ENCODE data around the gene P2RX6.
"Not testable (repeated sequence)": the region's sequence is repeated elsewhere in the genome, so short reads cannot be mapped to it uniquely, and the experiment has no call there.

P2RX6 gene

DNA sequence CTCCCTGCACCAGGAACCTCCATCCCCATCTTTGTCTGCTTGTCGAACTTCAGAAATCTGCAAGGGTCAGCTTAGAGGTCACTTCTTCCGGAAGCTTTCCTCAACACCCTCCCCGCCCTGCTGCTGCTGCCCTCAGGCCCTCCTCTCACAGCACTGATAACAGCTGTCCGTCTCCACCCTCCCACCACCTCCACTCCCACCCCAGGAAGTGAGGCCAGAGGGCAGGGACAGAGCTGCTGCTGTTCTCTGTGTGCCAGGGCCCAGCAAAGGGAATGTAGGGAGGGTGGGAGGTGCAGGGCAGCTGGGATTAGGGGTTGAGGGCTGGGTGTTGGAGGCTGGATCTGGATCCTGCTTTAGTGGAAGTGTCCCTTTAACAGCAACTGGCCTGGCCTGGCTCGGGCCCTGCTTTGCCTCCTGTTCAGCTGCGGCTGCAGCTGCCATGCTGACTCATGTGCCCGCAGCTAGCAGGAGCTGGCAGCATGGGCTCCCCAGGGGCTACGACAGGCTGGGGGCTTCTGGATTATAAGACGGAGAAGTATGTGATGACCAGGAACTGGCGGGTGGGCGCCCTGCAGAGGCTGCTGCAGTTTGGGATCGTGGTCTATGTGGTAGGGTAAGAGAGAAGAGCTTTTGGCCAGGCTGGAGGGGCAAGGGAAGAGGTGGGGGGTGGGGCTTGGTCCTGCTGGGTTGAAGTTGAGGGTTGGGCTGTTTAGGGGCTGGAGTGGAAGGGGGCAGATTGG lies at the start of gene P2RX6:
Gene P2RX6, plus strand, starts transcription at position 440 of the 740 bp plus-strand sequence. Its CDS starts 10 bp downstream, at position 450.
- FAIRE-seq = peak; percentile 79
- DNase-seq (ENCODE audit: insufficient read length, low spot score) = no peak

GRCh38 chr22:20965888-20966855 lies 48.8 kb upstream of the P2RX6 start:
- FAIRE-seq = no peak
- DNase-seq (ENCODE audit: insufficient read length, low spot score) = no peak

GRCh38 chr22:20966883-20967696 lies 47.9 kb upstream of the P2RX6 start, which contains the start of gene AIFM3:
TSS of gene AIFM3 (plus strand) at chr22:20967255. CDS start at chr22:20967945, 690 bp downstream.
- FAIRE-seq (no peak), DNase-seq (ENCODE audit: insufficient read length, low spot score) (no peak)

DNA sequence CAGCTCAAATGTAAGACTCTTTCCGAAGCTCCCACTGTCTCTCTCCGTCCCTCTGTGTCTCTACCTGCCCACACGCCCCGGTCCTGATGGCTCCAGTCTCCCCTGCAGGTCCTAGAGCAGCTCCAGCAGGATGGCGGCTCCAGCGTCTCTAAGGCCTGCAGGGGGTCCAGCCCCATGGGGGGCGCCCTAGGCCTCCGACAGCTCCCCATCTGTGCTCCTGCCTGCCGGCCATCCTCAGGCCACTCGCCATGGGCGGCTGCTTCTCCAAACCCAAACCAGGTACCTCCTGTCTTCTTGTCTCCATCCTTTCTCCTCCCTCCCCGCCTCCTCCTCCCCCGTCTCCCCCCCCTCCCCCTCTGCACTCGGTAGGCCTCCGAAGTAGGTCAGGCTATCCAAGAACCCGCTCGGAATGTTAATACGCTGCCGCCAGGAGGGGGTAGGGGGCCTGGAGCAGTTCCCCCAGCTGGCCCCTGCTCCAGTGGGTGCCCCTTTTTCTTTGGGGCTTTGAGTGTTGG lies 47.2 kb upstream of the P2RX6 start:
- no peak for FAIRE-seq
- DNase-seq (ENCODE audit: insufficient read length, low spot score) = no peak

DNA sequence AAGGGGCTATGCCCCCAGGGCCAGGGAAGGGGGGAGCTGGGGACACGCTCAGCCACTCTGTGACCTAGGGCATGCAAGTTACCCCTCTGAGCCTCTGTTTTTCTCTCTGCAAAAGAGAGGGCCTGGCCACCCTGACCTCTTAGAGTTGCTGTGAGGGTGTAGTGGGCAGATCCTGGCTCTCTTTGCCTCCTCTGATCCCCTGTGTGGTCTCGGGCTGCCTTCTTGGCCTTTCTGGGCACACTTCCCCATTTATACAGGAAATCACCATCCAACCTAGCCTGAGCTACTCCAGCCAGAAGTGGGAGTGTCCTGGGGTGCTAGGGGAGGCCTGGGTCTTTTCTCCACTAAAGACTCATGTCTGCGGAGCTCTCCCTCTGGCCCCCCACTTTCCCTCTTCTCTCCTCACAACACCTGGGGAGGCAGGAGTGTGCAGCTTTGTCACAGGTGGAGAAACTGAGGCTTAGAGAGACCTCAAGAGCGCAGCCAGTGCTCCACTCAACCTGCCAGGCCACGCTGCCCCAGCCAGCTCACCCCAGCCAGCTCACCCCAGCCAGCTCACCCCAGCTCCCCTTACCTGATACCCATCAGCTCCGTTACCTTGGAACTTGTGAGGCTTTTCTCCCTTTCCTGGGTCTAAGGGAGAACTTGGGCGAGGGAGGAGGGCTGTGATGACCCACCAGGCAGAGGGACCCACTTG lies 46.5 kb upstream of the P2RX6 start:
- DNase-seq (ENCODE audit: insufficient read length, low spot score) (no peak), FAIRE-seq (no peak)

DNA sequence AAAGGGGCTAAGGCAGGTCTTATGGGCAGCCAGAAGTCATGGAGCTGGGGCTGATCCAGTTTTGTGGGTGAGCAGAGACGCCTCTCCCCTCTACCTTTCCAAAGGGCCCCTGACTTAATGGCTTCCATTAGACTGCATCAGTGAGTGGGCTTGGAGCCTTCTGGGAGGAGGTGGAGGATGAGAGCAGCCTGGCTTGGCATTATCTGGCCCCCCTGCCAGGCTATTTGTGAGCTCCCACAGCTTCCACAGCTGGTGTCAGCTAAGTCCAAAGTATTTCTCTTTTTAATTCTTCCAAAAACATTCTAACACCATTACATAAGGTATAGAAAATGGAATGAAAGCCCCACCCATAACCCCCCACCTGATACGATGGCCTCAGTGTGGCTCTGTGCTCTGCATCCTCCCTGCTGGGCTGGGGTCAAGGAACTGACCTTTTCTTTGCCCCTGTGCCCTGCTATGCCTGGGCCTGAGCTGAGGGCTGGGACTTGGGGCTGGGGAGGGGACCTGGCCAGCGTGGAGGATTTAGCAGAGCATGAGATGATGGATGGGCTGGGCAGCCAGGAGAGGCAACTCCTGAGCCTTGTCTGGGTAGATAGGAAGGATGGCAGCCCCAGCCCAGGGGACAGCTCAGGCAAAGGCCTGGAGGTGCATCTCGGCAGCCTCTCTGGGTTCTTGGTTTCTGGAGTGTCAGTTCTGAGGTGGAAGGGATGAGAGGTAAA lies 43.9 kb upstream of the P2RX6 start:
- DNase-seq (ENCODE audit: insufficient read length, low spot score) (no peak), FAIRE-seq (no peak)

- FAIRE-seq = not testable (repeated sequence)
- DNase-seq (ENCODE audit: insufficient read length, low spot score) = peak; percentile 22
Observed at GRCh38 chr22:20972014-20972694, 42.8 kb upstream of the P2RX6 start.

DNA sequence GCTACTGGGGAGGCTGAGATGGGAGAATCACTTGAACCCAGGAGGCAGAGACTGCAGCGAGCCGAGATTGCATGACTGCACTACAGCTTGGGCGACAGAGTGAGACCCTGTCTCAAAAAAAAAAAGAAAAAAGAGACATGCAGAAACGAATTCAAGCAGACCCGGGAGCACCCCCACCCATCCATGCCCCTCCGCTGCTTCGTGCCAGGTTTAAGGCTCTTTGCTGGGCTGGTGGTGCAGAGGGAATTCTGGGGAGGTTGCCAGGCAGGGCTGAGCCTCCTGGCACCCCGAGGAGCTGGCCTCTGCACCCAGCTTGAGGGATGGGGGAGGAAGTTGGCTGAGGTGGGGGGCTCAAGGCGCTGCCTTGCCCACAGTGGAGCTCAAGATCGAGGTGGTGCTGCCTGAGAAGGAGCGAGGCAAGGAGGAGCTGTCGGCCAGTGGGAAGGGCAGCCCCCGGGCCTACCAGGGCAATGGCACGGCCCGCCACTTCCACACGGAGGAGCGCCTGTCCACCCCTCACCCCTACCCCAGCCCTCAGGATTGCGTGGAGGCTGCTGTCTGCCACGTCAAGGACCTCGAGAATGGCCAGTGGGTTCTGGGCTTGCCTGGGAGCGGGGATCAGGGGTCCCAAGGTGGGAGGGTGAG lies 41.9 kb upstream of the P2RX6 start:
- no peak for DNase-seq (ENCODE audit: insufficient read length, low spot score)
- no peak for FAIRE-seq

DNA sequence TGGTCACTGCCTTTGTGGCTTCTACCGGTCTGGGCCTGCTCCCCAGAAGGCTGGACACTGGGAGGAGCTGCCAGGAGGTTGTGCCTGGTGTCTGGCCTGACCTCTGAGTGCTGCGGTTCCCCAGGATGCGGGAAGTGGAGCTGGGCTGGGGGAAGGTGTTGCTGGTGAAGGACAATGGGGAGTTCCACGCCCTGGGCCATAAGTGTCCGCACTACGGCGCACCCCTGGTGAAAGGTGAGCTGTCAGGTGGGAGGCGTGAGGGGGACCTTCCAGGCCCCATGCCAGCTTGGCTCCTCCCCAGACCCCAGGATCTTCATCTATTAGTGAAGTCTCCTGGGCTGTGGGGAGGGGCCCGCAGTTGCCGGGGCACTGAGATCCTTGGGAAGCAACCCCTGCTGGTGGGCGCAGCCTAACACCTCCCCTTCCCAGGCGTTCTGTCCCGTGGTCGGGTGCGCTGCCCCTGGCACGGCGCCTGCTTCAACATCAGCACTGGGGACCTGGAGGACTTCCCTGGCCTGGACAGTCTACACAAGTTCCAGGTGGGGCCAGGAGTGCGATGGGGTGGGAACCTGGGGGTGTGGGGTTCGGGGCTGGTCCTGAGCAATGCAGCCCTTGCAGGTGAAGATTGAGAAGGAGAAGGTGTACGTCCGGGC lies 41.2 kb upstream of the P2RX6 start:
- no peak for DNase-seq (ENCODE audit: insufficient read length, low spot score)
- FAIRE-seq = no peak

- DNase-seq (ENCODE audit: insufficient read length, low spot score) = no peak
- FAIRE-seq = no peak
Observed at GRCh38 chr22:20974336-20974955, 40.5 kb upstream of the P2RX6 start.

DNA sequence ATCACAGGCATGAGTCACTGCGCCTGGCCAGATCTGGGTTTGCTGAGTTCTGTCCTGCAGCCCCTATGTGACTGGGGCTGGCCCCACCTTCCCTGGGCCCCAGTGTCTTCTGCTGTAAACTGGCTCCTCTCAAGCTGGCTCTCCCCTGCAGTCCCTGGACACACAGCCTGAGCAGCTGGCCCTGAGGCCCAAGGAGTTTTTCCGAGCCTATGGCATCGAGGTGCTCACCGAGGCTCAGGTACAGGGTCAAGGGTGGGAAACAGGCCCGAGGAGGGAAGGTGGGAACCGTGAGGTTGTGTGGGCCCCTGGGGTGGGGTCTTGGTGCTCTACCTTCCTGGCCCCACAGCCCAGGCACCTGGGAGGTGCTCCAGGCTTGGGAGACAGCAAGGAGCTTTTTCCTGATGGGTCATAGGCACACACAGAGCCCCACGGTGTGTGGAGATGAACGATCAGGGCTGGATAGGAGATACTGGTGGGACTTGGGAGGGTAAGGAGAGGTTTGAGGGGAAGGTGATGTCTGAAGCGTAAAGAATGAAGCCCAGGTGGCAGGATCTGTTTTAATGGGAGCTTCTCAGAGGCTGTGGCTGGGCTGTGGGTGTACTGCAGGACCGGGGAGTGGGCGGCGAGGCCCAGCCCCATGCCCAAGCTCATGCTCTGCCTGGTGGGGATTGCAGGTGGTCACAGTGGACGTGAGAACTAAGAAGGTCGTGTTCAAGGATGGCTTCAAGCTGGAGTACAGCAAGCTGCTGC lies 39.2 kb upstream of the P2RX6 start:
- DNase-seq (ENCODE audit: insufficient read length, low spot score) (no peak), FAIRE-seq (no peak)

DNA sequence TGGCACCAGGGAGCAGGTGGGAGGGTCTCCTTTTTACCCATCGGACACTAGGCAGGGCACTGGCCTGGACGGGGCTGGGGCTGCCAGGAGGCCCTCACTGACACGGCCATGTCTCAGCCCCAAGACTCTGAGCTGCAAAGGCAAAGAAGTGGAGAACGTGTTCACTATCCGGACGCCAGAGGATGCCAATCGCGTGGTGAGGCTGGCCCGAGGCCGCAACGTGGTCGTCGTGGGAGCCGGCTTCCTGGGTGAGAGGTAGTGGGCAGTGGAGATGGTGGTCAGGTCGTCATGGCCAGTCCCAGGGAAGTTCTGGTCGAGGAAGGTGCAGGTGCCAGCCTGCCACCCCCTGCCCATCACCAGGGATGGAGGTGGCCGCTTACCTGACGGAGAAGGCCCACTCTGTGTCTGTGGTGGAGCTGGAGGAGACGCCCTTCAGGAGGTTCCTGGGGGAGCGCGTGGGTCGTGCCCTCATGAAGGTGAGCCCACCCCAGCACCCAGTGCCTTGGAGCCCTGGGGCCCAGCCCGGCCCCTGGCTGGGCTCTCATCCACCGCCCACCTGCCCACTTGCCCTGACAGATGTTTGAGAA lies 38.6 kb upstream of the P2RX6 start:
- FAIRE-seq (no peak), DNase-seq (ENCODE audit: insufficient read length, low spot score) (no peak)

- FAIRE-seq (no peak), DNase-seq (ENCODE audit: insufficient read length, low spot score) (no peak)
Observed at GRCh38 chr22:20977019-20977418, 37.9 kb upstream of the P2RX6 start.

DNA sequence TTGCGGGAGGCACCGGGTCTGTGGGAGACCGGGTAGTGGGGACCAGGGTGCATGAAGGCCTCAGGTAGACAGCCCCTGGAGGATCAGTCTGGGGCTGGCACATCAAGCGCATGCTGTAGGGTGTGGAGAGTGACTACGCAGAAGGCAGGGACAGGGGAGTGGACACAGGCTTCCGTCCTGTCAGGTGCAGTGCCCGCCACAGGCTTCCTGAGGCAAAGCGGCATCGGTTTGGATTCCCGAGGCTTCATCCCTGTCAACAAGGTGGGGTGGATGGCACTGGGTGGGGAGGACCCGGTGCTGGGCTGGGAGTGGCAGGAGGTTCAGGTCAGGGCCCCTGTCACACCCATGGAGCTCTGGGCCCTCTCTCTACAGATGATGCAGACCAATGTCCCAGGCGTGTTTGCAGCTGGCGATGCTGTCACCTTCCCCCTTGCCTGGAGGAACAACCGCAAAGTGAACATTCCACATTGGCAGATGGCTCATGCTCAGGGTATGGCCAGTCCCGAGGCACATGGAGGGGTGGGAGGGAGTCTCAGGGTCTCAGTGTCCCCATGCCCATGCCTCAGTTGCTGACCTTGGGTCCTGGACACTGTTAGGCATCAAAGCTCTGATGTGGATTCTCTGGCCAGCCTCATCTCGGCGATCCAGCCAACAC lies 37.3 kb upstream of the P2RX6 start:
- DNase-seq (ENCODE audit: insufficient read length, low spot score) (no peak), FAIRE-seq (no peak)

DNA sequence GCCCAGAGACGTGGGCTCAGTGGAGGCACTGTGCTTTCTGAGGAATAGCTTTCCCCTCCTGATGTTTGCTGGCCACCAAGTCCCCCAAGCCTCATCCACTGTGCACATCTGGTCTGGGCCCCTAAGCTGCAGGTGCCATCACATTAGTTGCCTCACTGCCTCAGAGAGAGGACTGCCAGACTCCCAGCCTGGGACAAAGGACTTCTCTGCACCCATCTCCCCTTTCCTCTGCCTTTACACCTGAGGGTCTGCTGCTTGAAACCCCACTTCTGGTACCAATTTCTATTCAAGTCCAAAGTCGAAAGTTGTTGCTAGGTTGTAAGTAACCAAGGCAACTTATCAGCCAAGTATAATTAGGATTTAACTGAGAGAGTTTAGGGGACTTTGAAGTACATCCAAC lies 36.5 kb upstream of the P2RX6 start:
- no peak for FAIRE-seq
- DNase-seq (ENCODE audit: insufficient read length, low spot score) = no peak

All from HTR-8/SVneo (cell line).